Left lung (tissue), 10 donors: ENCODE measurements around the gene DCC. TPM values are rescaled to one million over a fixed set of nuclear protein-coding genes. Genes with fewer than 3 reads are reported as not detected.

ENCODE experiments used
- ATAC-seq: fragments of 200-7000 bp; cut with Tn5 transposase; one replicate; pipeline ENCODE4 v1.9.1; 2020; ENCODE audit warnings: moderate library complexity
- DNase-seq, 4 donors: peaks; one replicate each; pipeline ENCODE4 v3.0.0-alpha.2; 2013 to 2020
- H3K27ac ChIP-seq, 2 donors: fragments of 200-600 bp; sonication (generic) in 1 of 2; one replicate each; pipeline versions ENCODE4 v1.5.0 to v1.8.0; 2020 to 2021
- H3K27me3 ChIP-seq, 2 donors: fragments of 200-600 bp; sonication (generic) in 1 of 2; one replicate each; pipeline versions ENCODE4 v1.5.0 to v1.8.0; 2020 to 2021
- H3K36me3 ChIP-seq, 2 donors: fragments of 200-600 bp; sonication (generic) in 1 of 2; one replicate each; pipeline versions ENCODE4 v1.5.0 to v1.8.0; 2020 to 2021
- H3K4me1 ChIP-seq, 2 donors: fragments of 200-600 bp; one replicate each; pipeline ENCODE4 v1.8.0; 2021
- H3K4me3 ChIP-seq, 2 donors: fragments of 200-600 bp; sonication (generic) in 1 of 2; one replicate each; pipeline versions ENCODE4 v1.5.0 to v1.8.0; 2020 to 2021; ENCODE audit warnings: mild to moderate bottlenecking in 1 of 2
- H3K9me3 ChIP-seq, 2 donors: fragments of 200-600 bp; sonication (generic) in 1 of 2; one replicate each; pipeline versions ENCODE4 v1.5.0 to v1.8.0; 2020 to 2021
- intact Hi-C, 2 donors: fragments of 100-400 bp; cut with DNase I; formaldehyde crosslinking; loops; one replicate each; pipeline versions ENCODE4 v1.11.2 to v1.14.2; 2022
- polyA plus RNA-seq, 6 donors: library from polyadenylated mRNA; unstranded; fragments of 120-200 nt; gene quantifications; one replicate each; pipeline ENCODE4 v1.2.1, GENCODE V29; 2013; ENCODE audit not compliant: insufficient read length in 6 of 6
- total RNA-seq, 2 donors: library from RNA; stranded (reverse); fragmentation: NEBNext Ultra II Directional; extraction: Animal tissue kit (Norgen Biotek cat#: 25700); gene quantifications; one replicate each; pipeline ENCODE4 v1.2.1, GENCODE V29; 2021
- TF ChIP-seq, protein P1 (sequence below), 2 donors: fragments of 200-600 bp; sonication (generic) in 1 of 2; IDR thresholded peaks; one replicate each; pipeline versions ENCODE4 v1.5.0 to v1.8.0; 2021; ENCODE audit warnings: antibody characterized with exemption in 2 of 2
- donor health status: DM: no; HTN: yes; CAD: no.
- donor health status: DM: no; HTN: no; CAD: no.

The DCC gene
- total and polyA plus RNA-seq, 8 donors = 0.61 to 3.5 (median 2.1) TPM

DNA sequence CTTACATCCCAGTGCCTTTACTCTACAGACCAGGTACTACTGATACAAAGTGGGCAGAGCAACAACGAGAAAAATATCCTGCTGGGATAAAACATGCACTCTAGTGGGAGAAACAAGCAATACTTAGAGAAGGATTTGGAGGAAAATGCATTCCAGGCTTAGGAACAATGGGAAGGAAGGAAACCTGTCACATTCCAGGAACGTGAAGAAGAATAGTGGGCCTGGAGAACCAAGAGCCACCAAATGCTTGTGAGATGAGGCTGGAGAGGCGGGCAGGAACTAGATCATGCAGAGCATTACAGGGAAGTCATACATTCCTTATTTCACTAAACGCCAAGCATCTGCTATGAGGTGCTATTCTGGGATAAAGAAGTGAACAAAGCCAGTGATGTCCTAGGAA lies 342.3 kb downstream of the DCC start:
- H3K4me3 ChIP-seq = no peak overlapping the region
- no peaks in the 10 kb centered on the region for H3K27me3 ChIP-seq
- DNase-seq = no peak
- H3K4me1 ChIP-seq = no peaks in the 10 kb centered on the region
- no peaks in the 10 kb centered on the region for H3K36me3 ChIP-seq
- intact Hi-C loops = no loop called here
- TF ChIP-seq, protein P1, sequence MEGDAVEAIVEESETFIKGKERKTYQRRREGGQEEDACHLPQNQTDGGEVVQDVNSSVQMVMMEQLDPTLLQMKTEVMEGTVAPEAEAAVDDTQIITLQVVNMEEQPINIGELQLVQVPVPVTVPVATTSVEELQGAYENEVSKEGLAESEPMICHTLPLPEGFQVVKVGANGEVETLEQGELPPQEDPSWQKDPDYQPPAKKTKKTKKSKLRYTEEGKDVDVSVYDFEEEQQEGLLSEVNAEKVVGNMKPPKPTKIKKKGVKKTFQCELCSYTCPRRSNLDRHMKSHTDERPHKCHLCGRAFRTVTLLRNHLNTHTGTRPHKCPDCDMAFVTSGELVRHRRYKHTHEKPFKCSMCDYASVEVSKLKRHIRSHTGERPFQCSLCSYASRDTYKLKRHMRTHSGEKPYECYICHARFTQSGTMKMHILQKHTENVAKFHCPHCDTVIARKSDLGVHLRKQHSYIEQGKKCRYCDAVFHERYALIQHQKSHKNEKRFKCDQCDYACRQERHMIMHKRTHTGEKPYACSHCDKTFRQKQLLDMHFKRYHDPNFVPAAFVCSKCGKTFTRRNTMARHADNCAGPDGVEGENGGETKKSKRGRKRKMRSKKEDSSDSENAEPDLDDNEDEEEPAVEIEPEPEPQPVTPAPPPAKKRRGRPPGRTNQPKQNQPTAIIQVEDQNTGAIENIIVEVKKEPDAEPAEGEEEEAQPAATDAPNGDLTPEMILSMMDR (IDR thresholded peaks at IDR 0.05) = no peak
- H3K27ac ChIP-seq = no peak overlapping the region
- H3K9me3 ChIP-seq = no peaks in the 10 kb centered on the region
- ATAC-seq = no peak

DNA sequence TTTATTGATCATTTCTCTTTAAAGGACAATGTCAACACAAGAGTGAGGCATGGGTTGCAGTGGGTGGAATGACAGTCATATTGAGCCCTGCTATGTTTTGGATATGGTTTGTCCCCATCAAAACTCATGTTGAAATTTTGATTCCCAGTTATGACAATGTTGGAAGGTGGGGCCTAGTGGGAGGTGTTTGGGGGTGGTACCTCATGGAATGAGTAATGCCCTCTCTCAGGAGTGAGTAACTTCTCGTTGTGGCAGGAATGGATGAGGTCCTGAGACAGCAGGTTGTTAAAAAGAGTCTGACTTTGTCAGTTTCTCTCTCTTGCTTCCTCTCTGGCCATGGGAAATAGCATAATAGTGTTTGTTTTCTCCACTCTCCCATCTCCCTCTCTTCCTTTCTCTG lies 345.3 kb downstream of the DCC start:
- H3K4me3 ChIP-seq = no peak overlapping the region
- H3K27me3 ChIP-seq = no peaks in the 10 kb centered on the region
- H3K4me1 ChIP-seq = no peaks in the 10 kb centered on the region
- ATAC-seq (no peak), DNase-seq (no peak)
- no peaks in the 10 kb centered on the region for H3K9me3 ChIP-seq
- no peak overlapping the region for H3K27ac ChIP-seq
- H3K36me3 ChIP-seq = no peaks in the 10 kb centered on the region
- intact Hi-C loops = no loop called here
- TF ChIP-seq, protein P1 (IDR thresholded peaks at IDR 0.05) = no peak

DNA sequence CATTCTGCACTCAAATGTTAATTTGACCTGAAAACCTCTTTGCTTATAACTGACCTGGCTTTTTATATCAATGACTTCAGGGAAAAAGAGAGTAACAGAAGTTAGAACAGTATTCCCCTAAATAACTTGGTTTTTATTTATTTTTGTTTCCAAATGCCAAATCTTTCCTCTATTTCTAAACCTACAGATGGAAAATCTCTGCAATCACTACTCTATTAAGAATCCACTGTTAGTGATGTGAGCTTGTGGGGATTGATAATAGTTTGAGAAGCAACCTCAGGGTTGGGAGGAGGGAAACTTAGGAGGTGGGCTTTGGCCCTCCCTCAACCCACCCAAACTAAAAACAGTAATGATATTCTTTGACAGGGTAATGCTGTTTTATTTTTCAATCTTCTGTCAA lies 351.8 kb downstream of the DCC start:
- H3K27ac ChIP-seq = no peak overlapping the region
- no peaks in the 10 kb centered on the region for H3K9me3 ChIP-seq
- no peak overlapping the region for H3K4me3 ChIP-seq
- H3K27me3 ChIP-seq = no peaks in the 10 kb centered on the region
- DNase-seq (peak in 2 of 4 donors; percentile 25 to 46), ATAC-seq (no peak)
- H3K4me1 ChIP-seq = no peaks in the 10 kb centered on the region
- TF ChIP-seq, protein P1 (IDR thresholded peaks at IDR 0.05) = no peak
- intact Hi-C loops = no loop called here
- H3K36me3 ChIP-seq = no peaks in the 10 kb centered on the region

DNA sequence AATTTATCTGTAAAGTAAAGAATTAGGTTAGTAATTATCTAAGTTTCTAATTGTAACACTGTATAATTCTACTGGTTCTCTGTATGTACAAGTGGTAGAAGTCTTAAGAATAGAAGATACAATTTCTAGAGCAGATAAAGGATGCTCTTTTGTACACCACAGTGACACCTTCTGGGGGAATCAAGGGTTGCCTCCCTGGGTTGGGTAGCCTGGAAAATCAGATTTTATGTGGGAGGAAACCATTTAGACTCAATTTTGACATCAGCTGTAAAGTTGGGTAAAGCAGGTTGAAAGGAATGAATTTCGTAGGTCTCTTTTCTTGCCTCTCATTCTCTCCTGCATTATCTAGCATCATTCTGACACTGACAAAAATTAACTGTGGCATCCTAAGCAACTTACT lies 354.8 kb downstream of the DCC start:
- ATAC-seq (no peak), DNase-seq (peak in 1 of 4 donors; percentile 11)
- intact Hi-C loops = no loop called here

DNA sequence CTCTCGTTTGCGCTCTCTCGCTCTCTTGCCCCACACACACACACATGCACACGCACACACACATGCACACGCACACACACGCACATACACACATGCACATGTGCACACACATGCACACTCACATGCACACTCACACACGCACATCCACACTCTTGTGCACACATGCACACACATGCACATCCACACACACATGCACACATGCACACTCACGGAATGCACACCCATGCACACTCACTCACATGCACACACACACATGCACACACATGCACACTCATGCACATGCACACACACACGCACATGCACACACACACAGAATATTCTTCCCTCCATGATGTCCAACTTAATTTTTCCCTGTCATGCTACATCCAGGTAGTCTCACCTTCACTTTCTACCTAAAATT lies 360.1 kb downstream of the DCC start:
- no peaks in the 10 kb centered on the region for H3K9me3 ChIP-seq
- no peaks in the 10 kb centered on the region for H3K4me1 ChIP-seq
- no peaks in the 10 kb centered on the region for H3K27me3 ChIP-seq
- ATAC-seq (no peak), DNase-seq (no peak)
- H3K27ac ChIP-seq = no peak overlapping the region
- intact Hi-C loops = no loop called here
- no peaks in the 10 kb centered on the region for H3K36me3 ChIP-seq
- TF ChIP-seq, protein P1 (IDR thresholded peaks at IDR 0.05) = no peak
- H3K4me3 ChIP-seq = no peak overlapping the region

More for the DNA sequence above, 354.8 kb downstream of the DCC start:
- Histone ChIP-seq H3K4me1 (no peaks in the 10 kb centered on the region), H3K36me3 (no peaks in the 10 kb centered on the region), H3K27me3 (no peaks in the 10 kb centered on the region), H3K27ac (no peak overlapping the region), H3K9me3 (no peaks in the 10 kb centered on the region), H3K4me3 (no peak overlapping the region)
- TF ChIP-seq, protein P1 (IDR thresholded peaks at IDR 0.05) = no peak
